Limb (tissue), 2 donors: ENCODE results near the gene DNAJA1.
A peak's percentile ranks its signal among the peaks of the same experiment; 100 is the strongest.

Source experiments
- DNase-seq, 2 donors: peaks; one replicate each; pipeline ENCODE4 v3.0.0-alpha.2; 2016; ENCODE audit errors: extremely low spot score in 2 of 2

The DNAJA1 gene

GRCh38 chr9:33025572-33026342 is 684 bp downstream of the DNAJA1 start:
- DNase-seq: peak; percentile 61 to 93

- DNase-seq: no peak
Measured at GRCh38 chr9:33029231-33029786, 4.2 kb downstream of the DNAJA1 start.

GRCh38 chr9:33030285-33030684 is 5.2 kb downstream of the DNAJA1 start:
- no peak for DNase-seq

GRCh38 chr9:33032292-33032691 is 7.2 kb downstream of the DNAJA1 start:
- DNase-seq: no peak

GRCh38 chr9:33032865-33033264 is 7.8 kb downstream of the DNAJA1 start:
- no peak for DNase-seq

GRCh38 chr9:33040792-33041431 is 15.8 kb downstream of the DNAJA1 start:
- no peak for DNase-seq

GRCh38 chr9:33041432-33042188 is 16.5 kb downstream of the DNAJA1 start:
- no peak for DNase-seq

- DNase-seq: no peak
Measured at GRCh38 chr9:33042473-33042872, 17.4 kb downstream of the DNAJA1 start.

GRCh38 chr9:33043671-33044070 is 18.6 kb downstream of the DNAJA1 start:
- DNase-seq: no peak

GRCh38 chr9:33044162-33044673 is 19.1 kb downstream of the DNAJA1 start:
- peak; percentile 86 to 89 for DNase-seq

GRCh38 chr9:33044677-33045282 is 19.7 kb downstream of the DNAJA1 start:
- DNase-seq: peak in 1 of 2 donors; percentile 58

GRCh38 chr9:33046061-33046460 is 21.0 kb downstream of the DNAJA1 start:
- no peak for DNase-seq

- DNase-seq: no peak
Measured at GRCh38 chr9:33048054-33048465, 23.0 kb downstream of the DNAJA1 start.

GRCh38 chr9:33049680-33050361 is 24.7 kb downstream of the DNAJA1 start:
- DNase-seq: no peak

GRCh38 chr9:33051144-33051543 is 26.1 kb downstream of the DNAJA1 start:
- DNase-seq: no peak

GRCh38 chr9:33065157-33066076 is 40.3 kb downstream of the DNAJA1 start:
- no peak for DNase-seq

GRCh38 chr9:33068991-33069390 is 43.9 kb downstream of the DNAJA1 start:
- no peak for DNase-seq

GRCh38 chr9:33076046-33077004 is 51.3 kb downstream of the DNAJA1 start, which contains the start of gene SMU1:
SMU1 (minus strand) TSS chr9:33076674; CDS start chr9:33076608, 66 bp downstream.
- peak; percentile 96 to 98 for DNase-seq
